GM18520 (cell line): ENCODE results near the gene RITA1.
A peak's percentile ranks its signal among the peaks of the same experiment; 100 is the strongest.

Experiments
- ATAC-seq: cut with Tn5 transposase; IDR thresholded peaks from one replicate; pipeline ENCODE4 v1.9.1; 2021; ENCODE audit not compliant: unreplicated experiment

Gene RITA1

GRCh38 chr12:113173081-113173698 lies 12.3 kb upstream of the RITA1 start:
- ATAC-seq: no peak

- ATAC-seq: no peak
Observed at GRCh38 chr12:113174461-113175384, 10.8 kb upstream of the RITA1 start.

- no peak for ATAC-seq
Observed at GRCh38 chr12:113179023-113179422, 6.5 kb upstream of the RITA1 start.

GRCh38 chr12:113180333-113180732 lies 5.2 kb upstream of the RITA1 start:
- no peak for ATAC-seq

- ATAC-seq: no peak
Observed at GRCh38 chr12:113181975-113182374, 3.5 kb upstream of the RITA1 start.

- ATAC-seq: no peak
Observed at GRCh38 chr12:113183030-113183589, 2.4 kb upstream of the RITA1 start.

GRCh38 chr12:113184098-113184899 lies 1.2 kb upstream of the RITA1 start:
- peak; percentile 34 for ATAC-seq

- ATAC-seq: peak; percentile 47
Observed at GRCh38 chr12:113184900-113185179, 681 bp upstream of the RITA1 start.

- no peak for ATAC-seq
Observed at GRCh38 chr12:113186033-113186365, 478 bp downstream of the RITA1 start.

GRCh38 chr12:113186666-113187325 lies 1.3 kb downstream of the RITA1 start:
- ATAC-seq: no peak

GRCh38 chr12:113189361-113189760 lies 3.8 kb downstream of the RITA1 start:
- ATAC-seq: no peak

GRCh38 chr12:113190761-113191160 lies 5.2 kb downstream of the RITA1 start:
- ATAC-seq: no peak

- no peak for ATAC-seq
Observed at GRCh38 chr12:113191227-113191626, 5.7 kb downstream of the RITA1 start.

GRCh38 chr12:113194971-113195391 lies 9.5 kb downstream of the RITA1 start:
- ATAC-seq: no peak

- no peak for ATAC-seq
Observed at GRCh38 chr12:113195598-113195997, 10.1 kb downstream of the RITA1 start.

- no peak for ATAC-seq
Observed at GRCh38 chr12:113196582-113196981, 11.1 kb downstream of the RITA1 start.

GRCh38 chr12:113196990-113197389 lies 11.5 kb downstream of the RITA1 start:
- ATAC-seq: no peak

GRCh38 chr12:113197518-113198077 lies 12.1 kb downstream of the RITA1 start:
- ATAC-seq: no peak

- ATAC-seq: no peak
Observed at GRCh38 chr12:113198296-113198695, 12.8 kb downstream of the RITA1 start.

GRCh38 chr12:113200021-113200797 lies 14.7 kb downstream of the RITA1 start:
- ATAC-seq: no peak
